GM19193 (cell line): ENCODE data around the gene PRPF38B.

Experiments used
- POLR2A ChIP-seq: IDR thresholded peaks from 4 replicates; pipeline ENCODE4 v1.6.1; 2011; ENCODE audit not compliant: insufficient read depth, insufficient read length; ENCODE audit errors: extremely low read depth

Gene PRPF38B

GRCh38 chr1:108729481-108729880 is 37.4 kb downstream of the PRPF38B start:
- TF ChIP-seq POLR2A = no peak

GRCh38 chr1:108732398-108732797 is 40.3 kb downstream of the PRPF38B start:
- no peak for TF ChIP-seq POLR2A

DNA sequence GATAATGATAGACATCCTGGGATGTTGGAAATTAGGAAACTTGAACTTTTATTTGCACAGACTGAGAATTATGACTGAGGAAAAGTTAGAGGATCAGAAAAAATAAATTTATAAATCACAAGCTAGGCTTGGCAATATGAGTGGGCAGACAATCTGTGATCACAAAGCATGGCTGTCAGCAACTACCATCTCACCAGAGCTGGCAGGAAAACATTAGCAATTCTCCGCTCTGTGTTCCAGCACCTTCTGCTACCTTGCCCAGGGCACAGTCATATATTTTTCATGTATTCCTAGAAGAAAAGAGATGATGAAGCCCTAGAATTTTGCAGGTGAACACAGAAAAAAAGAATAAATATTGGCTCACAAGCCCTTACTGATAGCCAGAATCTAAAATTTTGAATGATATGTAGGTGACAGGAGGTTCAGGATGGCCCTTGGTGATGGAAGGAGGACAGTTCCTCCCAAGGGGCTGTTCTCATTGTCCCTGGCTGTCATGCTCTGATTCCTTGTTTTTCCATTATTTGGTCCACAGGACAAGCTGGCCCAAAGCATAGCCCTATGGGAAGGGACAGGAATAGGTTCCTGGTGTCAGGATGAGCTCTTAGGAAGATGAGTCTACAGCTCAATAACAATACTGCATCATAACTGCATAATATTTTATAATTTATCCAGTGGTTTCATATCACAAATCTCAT is 42.2 kb downstream of the PRPF38B start:
- no peak for TF ChIP-seq POLR2A

GRCh38 chr1:108742253-108742652 is 50.1 kb downstream of the PRPF38B start:
- TF ChIP-seq POLR2A = no peak

GRCh38 chr1:108745980-108746381 is 53.9 kb downstream of the PRPF38B start:
- TF ChIP-seq POLR2A = no peak

- TF ChIP-seq POLR2A = peak; percentile 95
Measured at GRCh38 chr1:108746382-108747170, 54.5 kb downstream of the PRPF38B start, which contains the start of gene STXBP3. Gene STXBP3, plus strand, starts transcription at chr1:108746674. Its CDS starts 64 bp downstream, at chr1:108746738.

DNA sequence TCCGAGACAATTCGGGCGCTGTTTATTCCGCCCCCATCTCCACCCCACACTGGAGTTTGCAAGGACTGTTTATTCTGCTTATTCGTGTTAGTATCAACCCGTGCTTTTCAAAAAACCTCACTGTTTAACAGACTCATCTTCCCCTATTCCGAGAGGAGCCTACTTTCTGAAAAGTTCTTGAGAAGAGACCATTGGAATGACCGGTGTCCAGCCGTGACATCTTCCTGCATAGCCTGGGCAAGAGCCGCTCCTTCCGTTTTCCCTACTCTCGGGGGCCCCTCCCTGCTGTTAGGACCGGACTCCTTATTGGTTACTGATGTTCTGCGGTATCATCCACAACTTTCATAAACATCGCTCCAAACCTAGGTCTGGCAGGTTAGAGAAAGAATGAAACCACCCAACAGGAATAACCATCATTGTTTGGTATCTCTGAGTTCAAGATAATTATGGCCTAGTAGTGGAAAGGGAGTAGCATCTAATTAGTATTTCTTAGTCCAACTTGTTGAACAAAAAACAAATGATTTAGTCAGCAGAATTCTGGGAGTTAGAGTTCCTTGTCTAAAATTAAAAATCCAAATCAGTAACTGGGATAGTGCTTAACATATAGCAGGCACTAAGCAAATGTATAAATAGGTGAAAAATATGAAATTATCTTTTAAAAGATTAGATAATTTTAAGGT is 55.2 kb downstream of the PRPF38B start:
- no peak for TF ChIP-seq POLR2A

- TF ChIP-seq POLR2A = no peak
Measured at GRCh38 chr1:108747898-108748297, 55.8 kb downstream of the PRPF38B start.

GRCh38 chr1:108749081-108749480 is 57.0 kb downstream of the PRPF38B start:
- no peak for TF ChIP-seq POLR2A

- no peak for TF ChIP-seq POLR2A
Measured at GRCh38 chr1:108750476-108751181, 58.5 kb downstream of the PRPF38B start.
